HCT116 (cell line): ENCODE measurements around the gene IFI35. TPM values are rescaled to one million over a fixed set of nuclear protein-coding genes. Genes with fewer than 3 reads are reported as not detected.

ENCODE experiments used
- ATAC-seq: fragments of 200-7000 bp; cut with Tn5 transposase; 2 replicates; pipeline ENCODE4 v1.9.1; 2020; ENCODE audit warnings: mild to moderate bottlenecking, moderate library complexity
- BruUV-seq: library from RNA; stranded (reverse); fragments of 400-500 nt; replicated peaks from 2 replicates; lab custom pipeline; 2021; lab: Mats Ljungman, UMichigan
- CTCF ChIA-PET: fragments of 300-600 bp; sonication (Branson Sonifier 250); formaldehyde crosslinking; loops from one replicate; lab custom pipeline; 2021; ENCODE audit warnings: antibody characterized with exemption; lab: Charles Lee
- POLR2A ChIA-PET: fragments of 300-600, 350-600 bp; sonication (Branson Sonifier 250); formaldehyde crosslinking; loops from one replicate; lab custom pipeline; 2021; ENCODE audit warnings: antibody characterized with exemption; lab: Charles Lee
- RAD21 ChIA-PET, 2 experiments: fragments of 300-600 bp; sonication (Branson Sonifier 250); formaldehyde crosslinking; loops; one replicate each; lab custom pipeline; 2023; ENCODE audit warnings: low total read pairs in 2 of 2; ENCODE audit not compliant: uncharacterized antibody in 2 of 2, unreplicated experiment in 2 of 2, low non-redundant PET in 1 of 2; lab: Charles Lee
- DNase-seq: peaks from one replicate; pipeline ENCODE4 v3.0.0-alpha.2; 2010; ENCODE audit warnings: low read depth, low spot score
- H2AFZ ChIP-seq: fragments of 200-600 bp; shearing (Covaris generic), sonication (generic); 2 replicates; pipeline ENCODE4 v1.6.1; 2017; ENCODE audit warnings: low read depth, mixed run types, mixed read lengths, antibody characterized with exemption, low read length; ENCODE audit not compliant: poor library complexity, severe bottlenecking
- H3K27ac ChIP-seq: 2 replicates; pipeline ENCODE4 v1.5.1; 2012; ENCODE audit warnings: low read depth, low read length
- H3K27me3 ChIP-seq: fragments of 200-600 bp; sonication (generic); 2 replicates; pipeline ENCODE4 v1.6.1; 2016; ENCODE audit warnings: mixed run types, low read length, mixed read lengths; ENCODE audit not compliant: insufficient read depth
- H3K36me3 ChIP-seq, 2 experiments: fragments of 200-500 bp in 1 of 2; fragments of 200-600 bp in 1 of 2; sonication (Bioruptor generic) in 1 of 2; sonication (generic) in 1 of 2; 2 replicates each; pipeline versions ENCODE4 v1.5.1 to v1.6.1; 2014 to 2016; ENCODE audit warnings: low read length in 2 of 2, inconsistent platforms in 1 of 2, mixed read lengths in 1 of 2, mixed run types in 1 of 2; ENCODE audit not compliant: insufficient read depth in 2 of 2, control insufficient read depth in 1 of 2
- H3K4me1 ChIP-seq, 2 experiments: fragments of 200-600 bp in 1 of 2; sonication (generic) in 1 of 2; 2 replicates each; pipeline versions ENCODE4 v1.5.1 to v1.6.1; 2012 to 2017; ENCODE audit warnings: low read length in 2 of 2, inconsistent platforms in 1 of 2, mild to moderate bottlenecking in 1 of 2, mixed read lengths in 1 of 2, mixed run types in 1 of 2, moderate library complexity in 1 of 2; ENCODE audit not compliant: insufficient read depth in 2 of 2, control insufficient read depth in 1 of 2
- H3K4me2 ChIP-seq: fragments of 200-600 bp; sonication (generic); 2 replicates; pipeline ENCODE4 v1.6.1; 2017; ENCODE audit warnings: mixed run types, low read length, mixed read lengths
- H3K4me3 ChIP-seq, 2 experiments: fragments of 200-600 bp in 1 of 2; sonication (generic) in 1 of 2; replicated peaks in 1 of 2; 2 replicates each; pipeline ENCODE4 v1.5.1; 2011 to 2016; ENCODE audit warnings: low read length in 2 of 2, control low read depth in 1 of 2, low read depth in 1 of 2, mild to moderate bottlenecking in 1 of 2, mixed read lengths in 1 of 2, mixed run types in 1 of 2
- H3K79me2 ChIP-seq: fragments of 200-600 bp; sonication (generic); 2 replicates; pipeline ENCODE4 v1.6.1; 2017; ENCODE audit warnings: mild to moderate bottlenecking, mixed run types, low read length, moderate library complexity, mixed read lengths; ENCODE audit not compliant: insufficient read depth
- H3K9ac ChIP-seq: fragments of 200-600 bp; sonication (generic); 2 replicates; pipeline ENCODE4 v1.6.1; 2016; ENCODE audit warnings: low read length, mixed read lengths
- H3K9me2 ChIP-seq: fragments of 200-600 bp; sonication (generic), shearing (Covaris generic); 2 replicates; pipeline ENCODE4 v1.6.1; 2017; ENCODE audit warnings: mixed run types, mild to moderate bottlenecking, moderate library complexity; ENCODE audit not compliant: insufficient read depth
- H3K9me3 ChIP-seq, 2 experiments: fragments of 200-500 bp in 1 of 2; fragments of 200-600 bp in 1 of 2; sonication (Bioruptor generic) in 1 of 2; sonication (generic) in 1 of 2; 2 replicates each; pipeline ENCODE4 v1.6.1; 2014 to 2017; ENCODE audit warnings: low read length in 2 of 2, mixed read lengths in 2 of 2, inconsistent platforms in 1 of 2, low read depth in 1 of 2, mild to moderate bottlenecking in 1 of 2, mixed run types in 1 of 2, moderate library complexity in 1 of 2; ENCODE audit not compliant: control insufficient read depth in 1 of 2, insufficient read depth in 1 of 2
- H4K20me1 ChIP-seq: fragments of 200-600 bp; sonication (generic), shearing (Covaris generic); 2 replicates; pipeline ENCODE4 v1.6.1; 2017; ENCODE audit warnings: mixed run types, mild to moderate bottlenecking, moderate library complexity; ENCODE audit not compliant: insufficient read depth
- CBX3 ChIP-seq: IDR thresholded peaks from 2 replicates; pipeline ENCODE4 v1.6.1; 2012; ENCODE audit warnings: low read depth
- CEBPB ChIP-seq: IDR thresholded peaks from 2 replicates; pipeline ENCODE4 v1.6.1; 2012; ENCODE audit warnings: low read depth
- EGR1 ChIP-seq: IDR thresholded peaks from 2 replicates; pipeline ENCODE4 v1.6.1; 2012; ENCODE audit warnings: low read depth
- ELF1 ChIP-seq: IDR thresholded peaks from 2 replicates; pipeline ENCODE4 v1.6.1; 2012; ENCODE audit warnings: low read depth, borderline replicate concordance
- EZH2 ChIP-seq: fragments of 200-600 bp; sonication (generic); IDR thresholded peaks from 2 replicates; pipeline ENCODE4 v1.6.1; 2017; ENCODE audit warnings: antibody characterized with exemption, mixed run types
- EZH2phosphoT487 ChIP-seq: fragments of 200-600 bp; IDR thresholded peaks from 2 replicates; pipeline ENCODE4 v1.6.1; 2018; ENCODE audit warnings: antibody characterized with exemption, borderline replicate concordance
- FOSL1 ChIP-seq: IDR thresholded peaks from 2 replicates; pipeline ENCODE4 v1.6.1; 2012; ENCODE audit warnings: low read depth
- JUND ChIP-seq: IDR thresholded peaks from 2 replicates; pipeline ENCODE4 v1.6.1; 2012
- POLR2A ChIP-seq: IDR thresholded peaks from 2 replicates; pipeline ENCODE4 v1.7.0; 2011; ENCODE audit warnings: borderline replicate concordance; ENCODE audit not compliant: insufficient read depth, insufficient read length; ENCODE audit errors: extremely low read depth
- POLR2AphosphoS5 ChIP-seq: IDR thresholded peaks from 2 replicates; pipeline ENCODE4 v1.6.1; 2011; ENCODE audit warnings: mild to moderate bottlenecking, low read depth, low read length, moderate library complexity
- RAD21 ChIP-seq: IDR thresholded peaks from 2 replicates; pipeline ENCODE4 v1.6.1; 2012; ENCODE audit warnings: low read depth, mild to moderate bottlenecking
- SIN3A ChIP-seq: IDR thresholded peaks from 2 replicates; pipeline ENCODE4 v1.6.1; 2012; ENCODE audit warnings: low read depth
- SP1 ChIP-seq: IDR thresholded peaks from 2 replicates; pipeline ENCODE4 v1.6.1; 2012; ENCODE audit warnings: low read depth
- SRF ChIP-seq: IDR thresholded peaks from 2 replicates; pipeline ENCODE4 v1.6.1; 2012; ENCODE audit warnings: low read depth
- YY1 ChIP-seq: IDR thresholded peaks from 2 replicates; pipeline ENCODE4 v1.6.1; 2011; ENCODE audit warnings: low read length, low read depth, moderate library complexity, mild to moderate bottlenecking; ENCODE audit not compliant: insufficient replicate concordance; ENCODE audit errors: extremely low read depth
- ZNF274 ChIP-seq: fragments of 200-500 bp; sonication (Bioruptor generic); IDR thresholded peaks from 2 replicates; pipeline ENCODE4 v1.6.1; 2014; ENCODE audit warnings: mild to moderate bottlenecking, low read depth, low read length, inconsistent platforms
- intact Hi-C: fragments of 100-400 bp; cut with micrococcal nuclease; formaldehyde crosslinking; loops from 2 replicates; pipeline ENCODE4 v1.10.0; 2022
- total RNA-seq: library from RNA; stranded (reverse); gene quantifications from one replicate; pipeline ENCODE4 v1.2.1, GENCODE V29; 2021; ENCODE audit not compliant: unreplicated experiment
- TF ChIP-seq, protein P1 (sequence below): IDR thresholded peaks from 2 replicates; pipeline ENCODE4 v1.6.1; 2011; ENCODE audit warnings: mild to moderate bottlenecking, low read length, moderate library complexity; ENCODE audit not compliant: insufficient replicate concordance; ENCODE audit errors: extremely low read depth
- TF ChIP-seq, protein P2 (sequence below): IDR thresholded peaks from 2 replicates; pipeline ENCODE4 v1.6.1; 2012
- TF ChIP-seq, protein P3 (sequence below), 3 experiments: fragments of 200-600 bp in 1 of 3; sonication (generic) in 1 of 3; IDR thresholded peaks in 2 of 3; conservative IDR thresholded peaks in 1 of 3; 2 replicates each; pipeline ENCODE4 v1.5.1; 2012 to 2017; ENCODE audit warnings: low read depth in 2 of 3, low read length in 2 of 3, antibody characterized with exemption in 1 of 3, borderline replicate concordance in 1 of 3, control low read depth in 1 of 3, mild to moderate bottlenecking in 1 of 3, mixed read lengths in 1 of 3, mixed run types in 1 of 3, moderate library complexity in 1 of 3; ENCODE audit not compliant: insufficient read depth in 1 of 3
- TF ChIP-seq, protein P4 (sequence below): IDR thresholded peaks from 2 replicates; pipeline ENCODE4 v1.6.1; 2012; ENCODE audit warnings: low read depth

The IFI35 gene
- total RNA-seq, 1 experiment from 2014 or later, result 14.8 TPM

DNA sequence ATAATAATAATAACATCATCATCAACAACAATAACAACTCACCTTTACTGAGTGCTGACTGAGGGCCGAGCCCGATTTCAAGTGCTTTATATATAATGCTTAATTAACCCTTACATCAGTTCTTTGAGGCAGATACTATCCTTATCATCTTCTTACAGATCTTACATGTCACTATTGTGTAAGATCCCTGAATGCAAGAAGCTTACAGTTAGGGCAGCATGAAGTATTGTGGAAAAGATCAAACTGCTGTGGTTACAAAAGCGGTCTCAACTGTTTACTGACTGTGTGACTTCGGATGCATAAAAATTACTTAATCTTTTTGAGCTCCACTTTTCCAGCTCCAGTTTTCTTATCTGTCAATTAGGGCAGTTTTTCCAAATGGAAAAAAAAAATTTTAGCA is 12.3 kb downstream of the IFI35 start (continued):
- TF ChIP-seq, protein P1, sequence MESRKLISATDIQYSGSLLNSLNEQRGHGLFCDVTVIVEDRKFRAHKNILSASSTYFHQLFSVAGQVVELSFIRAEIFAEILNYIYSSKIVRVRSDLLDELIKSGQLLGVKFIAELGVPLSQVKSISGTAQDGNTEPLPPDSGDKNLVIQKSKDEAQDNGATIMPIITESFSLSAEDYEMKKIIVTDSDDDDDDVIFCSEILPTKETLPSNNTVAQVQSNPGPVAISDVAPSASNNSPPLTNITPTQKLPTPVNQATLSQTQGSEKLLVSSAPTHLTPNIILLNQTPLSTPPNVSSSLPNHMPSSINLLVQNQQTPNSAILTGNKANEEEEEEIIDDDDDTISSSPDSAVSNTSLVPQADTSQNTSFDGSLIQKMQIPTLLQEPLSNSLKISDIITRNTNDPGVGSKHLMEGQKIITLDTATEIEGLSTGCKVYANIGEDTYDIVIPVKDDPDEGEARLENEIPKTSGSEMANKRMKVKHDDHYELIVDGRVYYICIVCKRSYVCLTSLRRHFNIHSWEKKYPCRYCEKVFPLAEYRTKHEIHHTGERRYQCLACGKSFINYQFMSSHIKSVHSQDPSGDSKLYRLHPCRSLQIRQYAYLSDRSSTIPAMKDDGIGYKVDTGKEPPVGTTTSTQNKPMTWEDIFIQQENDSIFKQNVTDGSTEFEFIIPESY, result no peak
- TF ChIP-seq, all 23 proteins: peak for 0

DNA sequence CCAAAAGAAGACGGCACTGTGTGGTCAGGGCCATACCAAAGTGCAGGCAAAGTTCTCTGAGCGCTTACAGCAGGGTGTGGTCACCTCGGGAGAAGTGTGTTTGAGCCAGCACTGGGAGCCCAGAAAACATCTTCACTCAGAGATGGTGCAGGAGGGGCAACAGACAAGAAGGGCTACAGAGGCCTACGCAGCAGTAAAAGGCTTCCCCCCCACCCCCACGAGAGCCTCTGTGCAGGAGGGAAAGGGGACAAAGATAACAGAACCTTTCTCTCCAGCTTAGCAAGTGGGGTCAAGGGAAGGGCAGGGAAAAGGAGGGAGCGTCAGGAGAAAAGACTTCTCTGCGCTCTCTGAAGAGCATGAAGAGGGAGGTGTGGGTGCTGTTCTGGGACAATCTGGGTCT is 12.8 kb downstream of the IFI35 start:
- POLR2A ChIA-PET, result interaction anchor here (1.4 kb wide), 1 partner anchor 12 kb away, joined by 3 read pairs; no protein-coding TSS in a partner anchor
- H3K9me2 ChIP-seq, result no peaks in the 10 kb centered on the region
- BruUV-seq, result no TSS peak
- ATAC-seq, result no peak
- intact Hi-C loops, result no loop called here
- H3K9ac ChIP-seq, result no peak overlapping the region
- RAD21 ChIA-PET, result no interaction called here
- no peak overlapping the region for H2AFZ ChIP-seq
- H3K27me3 ChIP-seq, result no peaks in the 10 kb centered on the region
- CTCF ChIA-PET, result no interaction called here
- H3K79me2 ChIP-seq, result peaks cover 8% of the 10 kb centered on the region; the same call in 1 of the 2 replicates
- H3K9me3 ChIP-seq, result no peaks in the 10 kb centered on the region
- no peaks in the 10 kb centered on the region for H4K20me1 ChIP-seq
- TF ChIP-seq ELF1 (no peak), FOSL1 (no peak), POLR2AphosphoS5 (no peak), ZNF274 (no peak), RAD21 (no peak), JUND (no peak), EGR1 (no peak), SRF (no peak), CEBPB (no peak), CBX3 (no peak), SP1 (no peak), POLR2A (no peak), SIN3A (no peak), EZH2phosphoT487 (no peak), EZH2 (no peak), YY1 (no peak)
- TF ChIP-seq, protein P2, sequence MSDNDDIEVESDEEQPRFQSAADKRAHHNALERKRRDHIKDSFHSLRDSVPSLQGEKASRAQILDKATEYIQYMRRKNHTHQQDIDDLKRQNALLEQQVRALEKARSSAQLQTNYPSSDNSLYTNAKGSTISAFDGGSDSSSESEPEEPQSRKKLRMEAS, result no peak
- TF ChIP-seq, protein P3, sequence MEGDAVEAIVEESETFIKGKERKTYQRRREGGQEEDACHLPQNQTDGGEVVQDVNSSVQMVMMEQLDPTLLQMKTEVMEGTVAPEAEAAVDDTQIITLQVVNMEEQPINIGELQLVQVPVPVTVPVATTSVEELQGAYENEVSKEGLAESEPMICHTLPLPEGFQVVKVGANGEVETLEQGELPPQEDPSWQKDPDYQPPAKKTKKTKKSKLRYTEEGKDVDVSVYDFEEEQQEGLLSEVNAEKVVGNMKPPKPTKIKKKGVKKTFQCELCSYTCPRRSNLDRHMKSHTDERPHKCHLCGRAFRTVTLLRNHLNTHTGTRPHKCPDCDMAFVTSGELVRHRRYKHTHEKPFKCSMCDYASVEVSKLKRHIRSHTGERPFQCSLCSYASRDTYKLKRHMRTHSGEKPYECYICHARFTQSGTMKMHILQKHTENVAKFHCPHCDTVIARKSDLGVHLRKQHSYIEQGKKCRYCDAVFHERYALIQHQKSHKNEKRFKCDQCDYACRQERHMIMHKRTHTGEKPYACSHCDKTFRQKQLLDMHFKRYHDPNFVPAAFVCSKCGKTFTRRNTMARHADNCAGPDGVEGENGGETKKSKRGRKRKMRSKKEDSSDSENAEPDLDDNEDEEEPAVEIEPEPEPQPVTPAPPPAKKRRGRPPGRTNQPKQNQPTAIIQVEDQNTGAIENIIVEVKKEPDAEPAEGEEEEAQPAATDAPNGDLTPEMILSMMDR (IDR thresholded peaks at IDR 0.05 in 2 of 3, conservative IDR thresholded peaks at IDR 0.05 in 1 of 3; ENCODE audit: borderline replicate concordance in 1 of 3, insufficient read depth in 1 of 3, low read depth in 2 of 3, low read length in 2 of 3), result no peak
- TF ChIP-seq, protein P4, sequence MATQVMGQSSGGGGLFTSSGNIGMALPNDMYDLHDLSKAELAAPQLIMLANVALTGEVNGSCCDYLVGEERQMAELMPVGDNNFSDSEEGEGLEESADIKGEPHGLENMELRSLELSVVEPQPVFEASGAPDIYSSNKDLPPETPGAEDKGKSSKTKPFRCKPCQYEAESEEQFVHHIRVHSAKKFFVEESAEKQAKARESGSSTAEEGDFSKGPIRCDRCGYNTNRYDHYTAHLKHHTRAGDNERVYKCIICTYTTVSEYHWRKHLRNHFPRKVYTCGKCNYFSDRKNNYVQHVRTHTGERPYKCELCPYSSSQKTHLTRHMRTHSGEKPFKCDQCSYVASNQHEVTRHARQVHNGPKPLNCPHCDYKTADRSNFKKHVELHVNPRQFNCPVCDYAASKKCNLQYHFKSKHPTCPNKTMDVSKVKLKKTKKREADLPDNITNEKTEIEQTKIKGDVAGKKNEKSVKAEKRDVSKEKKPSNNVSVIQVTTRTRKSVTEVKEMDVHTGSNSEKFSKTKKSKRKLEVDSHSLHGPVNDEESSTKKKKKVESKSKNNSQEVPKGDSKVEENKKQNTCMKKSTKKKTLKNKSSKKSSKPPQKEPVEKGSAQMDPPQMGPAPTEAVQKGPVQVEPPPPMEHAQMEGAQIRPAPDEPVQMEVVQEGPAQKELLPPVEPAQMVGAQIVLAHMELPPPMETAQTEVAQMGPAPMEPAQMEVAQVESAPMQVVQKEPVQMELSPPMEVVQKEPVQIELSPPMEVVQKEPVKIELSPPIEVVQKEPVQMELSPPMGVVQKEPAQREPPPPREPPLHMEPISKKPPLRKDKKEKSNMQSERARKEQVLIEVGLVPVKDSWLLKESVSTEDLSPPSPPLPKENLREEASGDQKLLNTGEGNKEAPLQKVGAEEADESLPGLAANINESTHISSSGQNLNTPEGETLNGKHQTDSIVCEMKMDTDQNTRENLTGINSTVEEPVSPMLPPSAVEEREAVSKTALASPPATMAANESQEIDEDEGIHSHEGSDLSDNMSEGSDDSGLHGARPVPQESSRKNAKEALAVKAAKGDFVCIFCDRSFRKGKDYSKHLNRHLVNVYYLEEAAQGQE, result no peak
- no peak overlapping the region for H3K27ac ChIP-seq
- H3K4me1 ChIP-seq, result peaks cover 9 to 37% of the 10 kb centered on the region in 2 experiments; a peak in 3 of 4 replicates
- H3K4me2 ChIP-seq, result peak overlapping the region; percentile 12; the same call in 1 of the 2 replicates
- H3K4me3 ChIP-seq, result no peak overlapping the region
- peaks cover 0 to 9% of the 10 kb centered on the region in 2 experiments; a peak in 3 of 4 replicates for H3K36me3 ChIP-seq
- no peak for DNase-seq
